Stimulated activated CD4-positive, alpha-beta T cell treated with anti-CD3 and anti-CD28 coated beads, TNF-alpha, amount 100 ng/mL, for 4 hours (primary cell): ENCODE data around the gene ABHD3.
"Not testable (repeated sequence)": the region's sequence is repeated elsewhere in the genome, so short reads cannot be mapped to it uniquely, and the experiment has no call there.

Experiments used
- DNase-seq, 3 experiments: peaks; one replicate each; pipeline ENCODE4 v3.0.0-alpha.2; 2020; ENCODE audit warnings: low read depth in 3 of 3

ABHD3 gene

DNA sequence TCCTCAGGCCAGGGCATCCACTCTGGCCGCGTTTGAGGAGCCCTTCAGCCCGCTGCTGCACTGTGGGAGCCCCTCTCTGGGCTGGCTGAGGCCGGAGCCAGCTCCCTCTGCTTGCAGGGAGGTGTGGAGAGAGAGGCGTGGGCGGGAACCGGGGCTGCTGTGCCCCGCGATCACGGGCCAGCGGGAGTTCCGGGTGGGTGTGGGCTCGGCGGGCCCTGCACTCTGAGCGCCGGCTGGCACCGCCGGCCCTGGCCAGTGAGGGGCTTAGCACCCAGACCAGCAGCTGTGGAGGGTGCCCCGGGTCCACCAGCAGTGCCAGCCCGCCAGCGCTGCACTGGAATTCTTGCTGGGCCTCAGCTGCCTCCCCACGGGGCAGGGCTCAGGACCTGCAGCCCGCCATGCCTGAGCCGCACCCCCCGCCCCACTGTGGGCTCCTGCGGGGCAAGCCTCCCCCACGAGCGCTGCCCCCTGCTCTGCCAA lies 1.9 kb upstream of the ABHD3 start:
- DNase-seq = no peak

DNA sequence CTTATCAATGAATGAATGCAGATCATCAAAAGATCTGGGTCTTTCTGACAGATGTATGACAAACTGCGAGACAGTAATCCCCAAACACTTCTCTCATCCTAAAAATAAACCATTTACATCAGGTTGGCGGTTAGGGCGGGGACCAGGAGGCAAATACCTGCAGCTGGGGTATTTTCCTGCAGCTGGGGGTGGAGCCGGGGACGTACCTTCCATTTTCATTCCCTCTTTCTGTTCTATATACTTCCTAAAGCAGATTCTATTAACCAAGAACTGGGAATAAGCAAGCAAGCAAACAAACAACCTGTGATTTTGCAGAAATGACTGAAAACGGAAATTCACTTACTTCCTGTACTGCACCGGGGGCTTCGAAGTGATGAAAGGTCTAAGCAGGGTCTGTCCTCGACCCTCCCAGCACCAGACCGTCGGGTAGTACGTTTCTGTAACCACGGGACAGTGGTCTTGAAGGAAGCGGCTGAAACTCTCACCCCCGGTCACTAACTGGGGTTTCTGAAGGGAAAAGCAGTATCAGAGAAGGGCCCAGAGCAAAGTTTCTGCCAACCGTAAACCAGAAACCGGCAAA lies 1.2 kb downstream of the ABHD3 start:
- DNase-seq = no peak

DNA sequence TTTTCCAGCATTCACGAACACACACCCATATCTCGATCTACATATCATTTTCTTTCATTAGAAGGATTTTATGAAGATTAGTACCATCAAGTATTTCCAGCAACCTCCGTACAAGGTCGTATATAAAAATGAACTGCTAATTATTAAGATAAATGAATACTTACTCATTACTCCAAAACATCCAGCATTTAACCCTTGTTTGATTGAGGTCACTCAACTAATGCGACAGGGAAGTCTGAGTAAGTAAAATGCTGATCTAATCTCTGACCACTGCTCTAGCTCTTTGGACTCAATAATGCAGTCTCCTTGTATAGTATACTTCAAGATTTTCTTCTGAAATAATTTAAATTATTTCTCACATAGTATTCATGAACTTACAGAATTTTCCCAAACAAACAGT lies 2.0 kb downstream of the ABHD3 start:
- DNase-seq = no peak

GRCh38 chr18:21701621-21702020 lies 3.0 kb downstream of the ABHD3 start:
- no peak for DNase-seq

DNA sequence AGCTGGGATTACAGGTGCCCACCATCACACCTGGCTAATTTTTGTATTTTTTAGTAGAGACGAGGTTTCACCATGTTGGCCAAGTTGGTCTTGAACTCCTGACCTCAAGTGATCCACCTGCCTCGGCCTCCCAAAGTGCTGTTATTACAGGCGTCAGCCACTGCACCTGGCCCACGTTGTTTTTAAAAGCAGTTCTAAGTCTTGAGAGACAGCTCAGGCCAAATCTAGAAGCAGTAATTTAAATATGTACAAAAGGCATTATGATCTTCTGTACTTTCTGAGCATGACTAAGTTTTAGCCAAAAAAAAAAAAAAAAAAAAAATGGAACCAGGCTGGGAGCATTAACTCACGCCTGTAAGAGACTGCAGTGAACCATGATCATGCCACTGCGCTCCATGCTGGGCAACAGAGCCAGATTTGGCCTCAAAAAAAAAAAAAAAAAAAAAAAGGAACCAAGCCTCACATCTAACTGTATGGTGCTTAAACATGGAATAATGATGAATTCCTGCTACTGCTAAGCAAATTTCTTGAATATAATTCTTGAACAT lies 4.0 kb downstream of the ABHD3 start:
- no peak for DNase-seq

DNA sequence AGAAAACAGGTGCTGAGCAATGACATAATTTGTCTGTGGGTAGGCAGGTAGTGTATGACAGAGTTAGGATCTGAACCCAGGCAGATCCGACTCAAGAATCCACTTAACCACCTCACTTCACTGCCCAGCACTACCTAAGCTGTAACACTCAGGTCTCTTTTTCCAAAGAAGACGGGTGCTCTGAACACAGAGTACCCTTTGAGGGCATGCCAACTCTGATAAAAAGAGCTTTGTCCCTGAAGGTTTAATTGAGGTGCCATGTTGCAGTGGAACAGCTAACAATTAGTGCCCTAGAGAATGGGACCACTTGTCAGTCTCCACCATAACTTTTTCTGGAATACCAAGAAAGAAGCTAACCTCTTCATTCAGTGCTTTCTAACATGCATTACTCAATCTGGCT lies 11.3 kb downstream of the ABHD3 start:
- DNase-seq = no peak

- DNase-seq = no peak
Observed at GRCh38 chr18:21689736-21690135, 14.8 kb downstream of the ABHD3 start.

GRCh38 chr18:21686282-21687105 lies 18.1 kb downstream of the ABHD3 start:
- no peak for DNase-seq

DNA sequence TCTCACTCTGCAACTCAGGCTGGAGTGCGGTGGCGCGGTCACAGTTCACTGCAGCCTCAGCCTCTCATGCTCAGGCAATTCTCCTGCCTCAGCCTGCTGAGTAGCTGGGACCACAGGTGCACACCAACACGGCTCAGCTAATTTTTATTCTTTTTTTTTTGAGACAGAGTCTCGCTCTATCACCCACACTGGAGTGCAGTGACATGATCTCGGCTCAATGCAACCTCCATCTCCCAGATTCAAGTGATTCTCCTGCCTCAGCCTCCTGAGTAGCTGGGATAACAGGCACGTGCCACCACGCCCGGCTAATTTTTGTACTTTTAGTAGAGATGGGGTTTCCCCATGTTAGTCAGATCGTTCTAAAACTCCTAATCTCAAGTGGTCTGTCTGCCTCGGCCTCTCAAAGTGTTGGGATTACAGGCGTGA lies 19.0 kb downstream of the ABHD3 start:
- not testable (repeated sequence) for DNase-seq

DNA sequence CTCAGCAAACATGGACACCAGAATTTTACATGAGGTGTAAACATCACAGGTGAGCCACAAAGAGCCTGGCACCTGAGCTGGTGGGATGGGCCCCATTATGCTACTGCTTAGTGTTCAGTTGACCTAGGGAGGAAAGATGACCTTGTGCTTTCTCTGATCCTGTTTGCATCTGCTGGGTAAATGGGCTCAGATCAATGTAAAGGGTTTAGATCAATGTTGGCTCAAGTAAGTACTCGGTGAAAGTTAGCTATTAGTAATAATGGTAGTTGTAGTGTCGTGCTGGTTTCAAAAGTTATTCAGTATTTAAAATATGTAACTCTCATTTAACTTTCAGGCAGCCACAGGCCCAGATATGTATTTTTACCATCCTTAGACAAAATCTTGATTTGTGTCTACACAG lies 19.8 kb downstream of the ABHD3 start:
- DNase-seq = no peak

- no peak for DNase-seq
Observed at GRCh38 chr18:21682371-21683051, 22.1 kb downstream of the ABHD3 start.

DNA sequence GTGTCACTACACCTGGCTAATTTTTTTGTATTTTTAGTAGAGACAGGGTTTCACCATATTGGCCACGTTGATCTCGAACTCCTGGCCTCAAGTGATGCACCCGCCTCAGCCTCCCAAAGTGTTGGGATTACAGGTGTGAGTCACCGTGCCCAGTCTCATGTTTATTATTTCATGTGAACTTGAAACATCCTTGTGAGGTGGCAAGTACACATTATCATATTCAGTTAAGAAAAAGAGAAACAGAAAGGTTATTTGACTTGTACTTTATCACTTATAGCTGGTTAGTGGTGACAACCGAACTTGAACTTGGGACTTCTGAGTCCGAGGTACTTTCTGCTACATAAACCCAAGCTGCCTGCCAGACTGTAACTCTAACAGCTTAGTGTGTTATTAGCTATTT lies 24.4 kb downstream of the ABHD3 start:
- no peak for DNase-seq

DNA sequence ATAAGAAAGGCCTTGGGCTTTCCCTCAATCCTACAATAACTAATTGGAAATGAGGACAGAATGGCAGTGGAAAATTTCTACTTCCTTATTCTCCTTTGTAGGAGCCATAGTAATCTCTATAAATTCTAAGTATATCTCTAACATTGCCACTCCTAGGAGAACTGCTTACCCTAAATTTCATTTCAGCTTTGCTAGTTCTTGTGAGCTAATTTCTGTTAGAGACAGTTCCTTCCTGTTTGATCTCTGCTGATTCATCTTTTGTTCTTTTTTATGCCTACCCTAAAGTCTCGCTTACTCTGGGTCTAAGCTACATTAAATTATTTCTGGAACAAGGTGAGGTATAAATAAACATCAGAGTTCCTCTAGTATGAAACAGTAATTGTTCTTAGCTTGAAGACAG lies 25.7 kb downstream of the ABHD3 start:
- no peak for DNase-seq

GRCh38 chr18:21675354-21675753 lies 29.2 kb downstream of the ABHD3 start:
- not testable (repeated sequence) for DNase-seq

- no peak for DNase-seq
Observed at GRCh38 chr18:21672521-21673267, 31.9 kb downstream of the ABHD3 start.

DNA sequence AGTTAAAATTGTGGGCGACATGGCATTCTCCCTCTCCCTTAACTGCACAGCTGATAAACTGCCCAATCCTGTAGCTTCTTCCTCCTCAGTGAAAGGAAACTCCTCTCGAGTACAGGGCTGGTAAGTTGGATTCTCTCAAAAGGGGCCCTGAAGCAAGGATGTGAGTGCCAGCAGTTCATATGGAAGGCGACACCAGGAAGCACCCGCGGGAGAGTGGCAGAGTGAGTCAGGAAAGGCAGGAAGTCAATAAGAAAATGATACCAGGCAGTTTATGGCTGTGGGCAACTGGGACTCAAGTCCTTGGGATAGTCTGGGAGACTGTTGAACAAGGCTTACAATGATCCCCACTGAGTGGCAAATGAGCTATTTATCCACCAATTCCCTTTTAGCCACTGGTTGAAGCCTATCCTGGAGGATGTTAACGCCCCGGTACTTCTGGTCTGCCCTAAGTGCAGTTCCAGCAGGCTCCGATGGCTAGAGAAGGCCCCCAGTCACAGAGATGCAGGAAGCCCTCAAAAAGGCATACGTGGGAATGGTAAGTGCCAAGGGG lies 34.8 kb downstream of the ABHD3 start:
- DNase-seq = no peak

DNA sequence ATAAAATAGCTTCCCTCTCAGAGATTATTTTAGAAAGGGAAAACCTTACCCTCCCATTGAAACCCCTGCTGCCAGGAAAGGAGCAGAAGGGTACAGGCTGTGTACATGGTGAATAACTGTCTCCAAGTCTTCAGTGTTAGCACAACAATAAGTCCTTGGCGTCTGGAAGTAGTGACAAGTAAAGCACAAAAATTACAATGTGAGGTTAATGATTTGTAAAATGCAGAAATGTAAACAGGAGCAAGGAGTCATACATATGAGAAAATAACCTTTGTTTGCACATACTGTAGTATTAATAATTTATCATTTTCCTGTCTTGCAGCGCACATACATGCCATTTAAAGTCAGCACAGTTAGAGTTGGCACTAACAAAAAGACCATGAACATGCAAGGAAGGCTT lies 40.5 kb downstream of the ABHD3 start:
- DNase-seq = no peak

- DNase-seq = no peak
Observed at GRCh38 chr18:21663578-21663977, 41.0 kb downstream of the ABHD3 start.

DNA sequence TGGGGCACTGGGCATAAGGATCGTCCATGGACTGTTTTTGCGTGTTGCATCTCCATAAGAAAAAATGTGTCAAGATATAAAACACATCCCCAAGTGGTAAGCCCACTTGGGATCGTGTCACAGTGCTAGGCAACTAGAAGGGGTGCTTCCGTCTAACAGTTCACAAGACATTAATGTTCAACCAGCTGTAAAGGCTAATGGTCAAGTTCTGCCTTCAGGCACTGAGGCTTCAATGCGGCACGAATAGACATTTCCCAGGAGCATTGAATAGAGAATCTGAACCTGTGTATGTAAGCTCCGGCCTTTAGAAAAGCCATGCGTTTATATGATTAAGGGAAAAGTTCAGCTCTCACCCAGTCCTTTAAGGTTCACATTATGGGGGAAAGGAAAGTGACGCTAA lies 42.0 kb downstream of the ABHD3 start:
- DNase-seq = no peak

DNA sequence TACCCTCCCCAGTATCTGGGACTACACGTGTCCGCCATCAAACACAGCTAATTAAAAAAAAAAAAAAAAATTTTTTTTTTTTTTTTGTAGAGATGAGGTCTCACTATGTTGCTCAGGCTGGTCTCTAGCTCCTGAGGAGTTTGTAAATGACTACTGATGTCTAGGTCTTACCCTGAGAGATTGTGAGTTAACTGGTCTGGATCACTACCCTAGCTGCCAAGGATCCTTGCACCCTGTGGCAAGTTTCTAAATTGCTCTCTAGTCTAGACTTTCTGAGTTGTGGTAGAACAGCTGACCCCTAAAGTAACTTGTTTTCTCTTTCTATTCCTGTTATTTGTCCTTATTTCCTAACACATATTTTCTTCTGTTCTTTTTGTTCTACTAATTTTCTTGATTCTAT lies 44.5 kb downstream of the ABHD3 start:
- no peak for DNase-seq

- DNase-seq = no peak
Observed at GRCh38 chr18:21656402-21656801, 48.2 kb downstream of the ABHD3 start.

- no peak for DNase-seq
Observed at GRCh38 chr18:21653361-21653760, 51.2 kb downstream of the ABHD3 start.
